Osteoblast (primary cell): ENCODE measurements around the gene GMCL1. TPM values are rescaled to one million over a fixed set of nuclear protein-coding genes. Genes with fewer than 3 reads are reported as not detected.
A peak's percentile ranks its signal among the peaks of the same experiment; 100 is the strongest.

Source experiments
- DNase-seq: peaks from one replicate; pipeline ENCODE4 v3.0.0; 2011; ENCODE audit warnings: low spot score, mixed read lengths; ENCODE audit not compliant: insufficient read length; ENCODE audit errors: missing footprints
- H2AFZ ChIP-seq: 2 replicates; pipeline ENCODE4 v1.6.0; 2011; ENCODE audit warnings: mild to moderate bottlenecking, low read length
- H3K27ac ChIP-seq: 2 replicates; pipeline ENCODE4 v1.5.1; 2011; ENCODE audit warnings: mild to moderate bottlenecking, low read depth, low read length, moderate library complexity
- H3K27me3 ChIP-seq: 2 replicates; pipeline ENCODE4 v1.6.0; 2012; ENCODE audit warnings: mild to moderate bottlenecking, control low read depth, inconsistent platforms, low read length, moderate library complexity; ENCODE audit not compliant: insufficient read depth
- H3K36me3 ChIP-seq: 2 replicates; pipeline ENCODE4 v1.5.1; 2011; ENCODE audit warnings: mild to moderate bottlenecking, low read length, control low read depth, moderate library complexity; ENCODE audit not compliant: insufficient read depth
- H3K4me1 ChIP-seq: 2 replicates; pipeline ENCODE4 v1.5.1; 2011; ENCODE audit warnings: mild to moderate bottlenecking, low read length, control low read depth, moderate library complexity; ENCODE audit not compliant: insufficient read depth
- H3K4me2 ChIP-seq: 2 replicates; pipeline ENCODE4 v1.6.0; 2011; ENCODE audit warnings: mild to moderate bottlenecking, low read length; ENCODE audit not compliant: insufficient read depth
- H3K4me3 ChIP-seq: fragments of 200-600 bp; sonication (generic); 3 replicates; pipeline ENCODE4 v1.5.1; 2012; ENCODE audit warnings: mild to moderate bottlenecking, low read length, inconsistent platforms; ENCODE audit not compliant: insufficient read depth
- H3K79me2 ChIP-seq: 2 replicates; pipeline ENCODE4 v1.6.0; 2012; ENCODE audit warnings: mild to moderate bottlenecking, low read length, control low read depth, inconsistent platforms; ENCODE audit not compliant: insufficient read depth
- H3K9me3 ChIP-seq: 2 replicates; pipeline ENCODE4 v1.5.1; 2011; ENCODE audit warnings: low read depth, low read length, control low read depth
- H4K20me1 ChIP-seq: 2 replicates; pipeline ENCODE4 v1.6.0; 2012; ENCODE audit warnings: mild to moderate bottlenecking, low read length, control low read depth; ENCODE audit not compliant: insufficient read depth
- CTCF ChIP-seq: IDR thresholded peaks from 2 replicates; pipeline ENCODE4 v1.5.1; 2011; ENCODE audit warnings: mild to moderate bottlenecking, low read depth, low read length, moderate library complexity; ENCODE audit errors: extremely low read depth
- total RNA-seq: library from RNA; depleted of rRNA; stranded (reverse); fragments of >200 nt; gene quantifications from 2 replicates; pipeline ENCODE4 v1.2.3, GENCODE V29; 2012

The GMCL1 gene
- total RNA-seq, 1 donor: 8.7 TPM

- no peak for TF ChIP-seq CTCF
- Histone ChIP-seq H3K4me2 (peak overlapping the region; percentile 66), H4K20me1 (no peaks in the 10 kb centered on the region), H3K4me3 (no peak overlapping the region), H3K4me1 (peaks cover 27% of the 10 kb centered on the region), H2AFZ (no peak overlapping the region), H3K79me2 (no peaks in the 10 kb centered on the region), H3K9me3 (no peaks in the 10 kb centered on the region), H3K27ac (peak overlapping the region; percentile 93), H3K27me3 (no peaks in the 10 kb centered on the region), H3K36me3 (no peaks in the 10 kb centered on the region)
- DNase-seq: no peak
These were observed 38.9 kb upstream of the GMCL1 start for GRCh38 chr2:69790601-69790959.

- Histone ChIP-seq H3K79me2 (no peaks in the 10 kb centered on the region), H3K27me3 (no peaks in the 10 kb centered on the region), H3K9me3 (no peaks in the 10 kb centered on the region), H3K36me3 (no peaks in the 10 kb centered on the region), H2AFZ (no peak overlapping the region), H3K4me2 (peak overlapping the region; percentile 47), H3K4me1 (peaks cover 27% of the 10 kb centered on the region), H3K27ac (peak overlapping the region; percentile 93), H3K4me3 (no peak overlapping the region), H4K20me1 (no peaks in the 10 kb centered on the region)
- TF ChIP-seq CTCF: no peak
- no peak for DNase-seq
These were observed 38.4 kb upstream of the GMCL1 start for GRCh38 chr2:69791045-69791444.

- Histone ChIP-seq H3K9me3 (no peaks in the 10 kb centered on the region), H2AFZ (no peak overlapping the region), H3K27me3 (no peaks in the 10 kb centered on the region), H3K27ac (no peak overlapping the region), H3K4me3 (no peak overlapping the region), H3K36me3 (no peaks in the 10 kb centered on the region), H3K4me1 (peaks cover 20% of the 10 kb centered on the region), H4K20me1 (no peaks in the 10 kb centered on the region), H3K79me2 (no peaks in the 10 kb centered on the region), H3K4me2 (no peak overlapping the region)
- TF ChIP-seq CTCF: no peak
- DNase-seq: no peak
These were observed 33.3 kb upstream of the GMCL1 start for GRCh38 chr2:69796174-69796573.

- no peak overlapping the region for H3K4me3 ChIP-seq
- peaks cover 16% of the 10 kb centered on the region for H3K4me1 ChIP-seq
- H3K9me3 ChIP-seq: no peaks in the 10 kb centered on the region
- H3K79me2 ChIP-seq: no peaks in the 10 kb centered on the region
- no peak for TF ChIP-seq CTCF
- H3K4me2 ChIP-seq: no peak overlapping the region
- DNase-seq: no peak
- no peaks in the 10 kb centered on the region for H4K20me1 ChIP-seq
- no peaks in the 10 kb centered on the region for H3K36me3 ChIP-seq
- no peaks in the 10 kb centered on the region for H3K27me3 ChIP-seq
- no peak overlapping the region for H3K27ac ChIP-seq
- no peak overlapping the region for H2AFZ ChIP-seq
These were observed 32.2 kb upstream of the GMCL1 start for GRCh38 chr2:69797235-69797634.
